Measurements from ENCODE around the gene CPNE4.

DNA sequence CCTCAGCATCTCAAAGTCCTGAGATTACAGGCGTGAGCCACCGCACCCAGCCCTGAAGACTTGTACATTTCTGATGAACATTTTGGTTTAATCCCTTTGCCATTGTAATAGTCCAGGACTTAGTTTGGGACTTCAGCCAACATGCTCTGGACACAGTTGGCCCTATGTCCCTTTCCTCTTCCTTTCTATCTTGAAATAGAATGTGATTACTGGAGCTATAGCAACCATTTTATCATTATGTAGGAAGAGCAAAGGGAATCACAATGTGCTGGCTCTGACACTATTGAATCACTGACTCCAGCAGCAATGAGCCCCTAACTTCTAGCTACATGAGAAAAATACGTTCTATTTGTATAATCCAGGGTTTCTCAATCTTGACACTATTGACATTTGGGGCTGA is 497.3 kb downstream of the CPNE4 start:
- no peak for TF ChIP-seq POLR2A (IDR thresholded peaks at IDR 0.05)
- TF ChIP-seq, protein P1, sequence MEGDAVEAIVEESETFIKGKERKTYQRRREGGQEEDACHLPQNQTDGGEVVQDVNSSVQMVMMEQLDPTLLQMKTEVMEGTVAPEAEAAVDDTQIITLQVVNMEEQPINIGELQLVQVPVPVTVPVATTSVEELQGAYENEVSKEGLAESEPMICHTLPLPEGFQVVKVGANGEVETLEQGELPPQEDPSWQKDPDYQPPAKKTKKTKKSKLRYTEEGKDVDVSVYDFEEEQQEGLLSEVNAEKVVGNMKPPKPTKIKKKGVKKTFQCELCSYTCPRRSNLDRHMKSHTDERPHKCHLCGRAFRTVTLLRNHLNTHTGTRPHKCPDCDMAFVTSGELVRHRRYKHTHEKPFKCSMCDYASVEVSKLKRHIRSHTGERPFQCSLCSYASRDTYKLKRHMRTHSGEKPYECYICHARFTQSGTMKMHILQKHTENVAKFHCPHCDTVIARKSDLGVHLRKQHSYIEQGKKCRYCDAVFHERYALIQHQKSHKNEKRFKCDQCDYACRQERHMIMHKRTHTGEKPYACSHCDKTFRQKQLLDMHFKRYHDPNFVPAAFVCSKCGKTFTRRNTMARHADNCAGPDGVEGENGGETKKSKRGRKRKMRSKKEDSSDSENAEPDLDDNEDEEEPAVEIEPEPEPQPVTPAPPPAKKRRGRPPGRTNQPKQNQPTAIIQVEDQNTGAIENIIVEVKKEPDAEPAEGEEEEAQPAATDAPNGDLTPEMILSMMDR (IDR thresholded peaks at IDR 0.05) = no peak

Data from vagina (tissue), 2 donors.